HTERT RPE-1 (cell line): ENCODE data around the gene OTOGL.
"Not testable (repeated sequence)": the region's sequence is repeated elsewhere in the genome, so short reads cannot be mapped to it uniquely, and the experiment has no call there.

Source experiments
- in situ Hi-C: fragments of 300-500 bp; cut with MboI; formaldehyde crosslinking; loops from 4 replicates; pipeline ENCODE4 v1.14.3; 2020; ENCODE audit warnings: low sequenced_read_pairs

OTOGL gene

DNA sequence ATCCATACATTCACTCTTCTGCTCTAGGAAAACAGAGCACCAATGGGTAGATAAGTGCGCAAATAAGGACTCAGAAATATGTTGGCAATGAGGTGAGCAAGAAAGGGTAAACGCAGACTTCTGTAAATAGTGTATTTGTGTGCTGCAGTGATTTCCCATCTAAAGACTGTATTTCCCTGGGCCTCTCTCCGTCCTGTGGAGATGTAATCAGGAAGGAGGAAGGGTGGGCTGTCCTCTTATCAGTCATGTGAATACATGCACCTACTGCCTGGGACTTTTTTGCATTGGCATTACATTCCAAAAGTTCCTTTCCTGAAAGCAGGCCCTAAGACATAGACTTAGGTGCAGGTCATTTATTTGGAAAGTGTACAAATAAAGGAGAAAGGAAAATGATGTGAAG lies 114.5 kb downstream of the OTOGL start:
- in situ Hi-C loops = no loop called here

- in situ Hi-C loops = no loop called here
Measured at GRCh38 chr12:80217011-80217535, 117.7 kb downstream of the OTOGL start.

GRCh38 chr12:80218925-80219324 lies 119.6 kb downstream of the OTOGL start:
- in situ Hi-C loops = not testable (repeated sequence)

GRCh38 chr12:80219345-80219744 lies 120.0 kb downstream of the OTOGL start:
- in situ Hi-C loops = no loop called here

GRCh38 chr12:80222261-80222660 lies 122.9 kb downstream of the OTOGL start:
- in situ Hi-C loops = no loop called here

GRCh38 chr12:80226576-80226975 lies 127.2 kb downstream of the OTOGL start:
- in situ Hi-C loops = no loop called here

DNA sequence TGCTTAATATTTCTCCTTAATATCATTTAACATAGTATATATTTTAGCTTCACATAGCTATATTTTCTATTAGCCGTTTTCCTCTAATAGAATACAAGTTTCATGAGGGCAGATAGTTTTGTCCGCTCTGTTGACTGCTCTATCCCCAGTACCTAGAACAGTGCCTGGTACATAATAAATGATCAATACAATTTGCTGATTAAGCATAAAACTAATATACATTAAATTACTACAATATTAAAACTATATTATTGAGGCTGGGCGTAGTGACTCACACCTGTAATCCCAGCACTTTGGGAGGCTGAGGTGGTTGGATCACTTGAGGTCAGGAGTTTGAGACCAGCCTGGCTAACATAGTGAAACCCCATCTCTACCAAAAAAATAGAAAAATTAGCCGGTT lies 128.6 kb downstream of the OTOGL start:
- in situ Hi-C loops = not testable (repeated sequence)

- in situ Hi-C loops = no loop called here
Measured at GRCh38 chr12:80230068-80230467, 130.7 kb downstream of the OTOGL start.

DNA sequence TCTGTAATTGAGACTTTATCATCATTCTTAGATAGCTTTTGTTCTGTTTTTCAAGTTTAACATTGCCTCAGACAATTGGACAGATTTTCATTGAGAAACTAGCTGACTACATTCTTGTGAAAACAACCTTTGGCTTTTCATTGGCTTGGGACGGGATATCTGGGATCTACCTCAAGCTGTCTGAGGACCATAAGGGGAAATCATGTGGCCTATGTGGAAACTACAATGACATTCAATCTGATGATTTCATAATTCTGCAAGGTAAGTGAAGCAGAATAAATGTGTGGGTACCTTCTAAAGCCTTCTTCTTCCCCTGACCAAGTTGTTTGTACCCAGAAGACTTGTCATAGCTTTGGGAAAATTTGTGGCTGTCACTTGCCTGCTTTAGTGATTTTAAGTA lies 133.5 kb downstream of the OTOGL start:
- in situ Hi-C loops = no loop called here

GRCh38 chr12:80233926-80234325 lies 134.6 kb downstream of the OTOGL start:
- in situ Hi-C loops = no loop called here

DNA sequence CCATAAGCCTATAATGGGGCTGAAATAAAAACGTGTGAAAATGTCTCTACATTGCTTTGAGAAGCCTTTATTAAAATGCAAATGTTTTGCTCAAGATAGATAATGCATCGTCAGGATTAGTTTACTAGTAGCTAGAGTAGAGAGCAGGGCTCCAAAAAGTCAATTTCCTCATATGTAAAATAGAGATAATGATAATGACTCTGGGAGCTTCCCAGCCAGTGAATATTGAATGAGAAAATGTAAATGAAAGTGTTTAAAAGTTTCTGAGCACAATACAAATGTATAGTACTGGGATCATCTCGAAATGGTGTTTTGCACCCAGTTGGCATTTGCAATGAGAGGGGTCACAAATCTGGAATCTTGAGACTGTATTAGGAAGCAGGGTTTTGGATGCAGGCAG lies 135.3 kb downstream of the OTOGL start:
- in situ Hi-C loops = no loop called here

- in situ Hi-C loops = no loop called here
Measured at GRCh38 chr12:80235944-80236343, 136.6 kb downstream of the OTOGL start.

GRCh38 chr12:80239867-80240266 lies 140.5 kb downstream of the OTOGL start:
- in situ Hi-C loops = no loop called here

DNA sequence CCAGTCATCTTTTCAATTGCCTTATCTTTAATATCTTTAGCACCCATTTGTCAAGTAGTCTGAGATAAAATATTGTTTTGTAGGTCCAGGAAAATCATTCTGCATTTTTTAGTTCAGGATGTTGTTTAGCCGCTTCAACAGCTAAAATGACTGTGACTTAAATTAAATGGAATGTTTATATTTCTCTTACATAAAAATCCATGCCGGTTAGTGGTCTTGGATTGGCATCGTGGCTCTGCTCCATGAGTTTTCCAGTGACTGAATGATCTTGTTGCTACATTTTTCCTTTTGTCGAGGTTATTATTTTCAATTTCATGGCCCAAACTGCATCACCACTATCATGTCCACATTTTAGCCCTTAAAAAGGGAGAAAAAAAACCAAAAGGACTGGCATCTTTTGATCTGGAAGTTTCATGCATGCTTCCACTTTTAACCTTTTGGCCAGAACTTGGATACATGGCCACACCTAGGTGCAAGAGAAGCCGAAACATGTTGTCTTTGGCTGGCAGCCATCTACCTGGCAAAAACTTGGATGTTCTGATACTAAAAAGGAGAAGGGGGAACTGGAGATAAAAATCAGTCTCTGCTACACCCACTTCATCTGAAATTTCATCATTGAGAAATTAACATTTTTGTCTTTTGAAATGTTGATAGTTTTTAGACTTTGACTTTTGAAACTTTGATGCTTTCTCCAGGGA lies 142.4 kb downstream of the OTOGL start:
- in situ Hi-C loops = no loop called here

- in situ Hi-C loops = no loop called here
Measured at GRCh38 chr12:80242321-80242720, 143.0 kb downstream of the OTOGL start.

DNA sequence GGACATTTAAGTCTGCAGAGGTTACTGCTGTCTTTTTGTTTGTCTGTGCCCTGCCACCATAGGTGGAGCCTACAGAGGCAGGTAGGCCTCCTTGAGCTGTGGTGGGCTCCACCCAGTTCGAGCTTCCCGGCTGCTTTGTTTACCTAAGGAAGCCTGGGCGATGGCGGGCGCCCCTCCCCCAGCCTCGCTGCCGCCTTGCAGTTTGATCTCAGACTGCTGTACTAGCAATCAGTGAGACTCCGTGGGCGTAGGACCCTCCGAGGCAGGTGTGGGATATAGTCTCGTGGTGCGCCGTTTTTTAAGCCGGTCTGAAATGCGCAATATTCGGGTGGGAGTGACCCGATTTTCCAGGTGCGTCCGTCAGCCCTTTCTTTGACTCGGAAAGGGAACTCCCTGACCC lies 150.2 kb downstream of the OTOGL start:
- in situ Hi-C loops = not testable (repeated sequence)

DNA sequence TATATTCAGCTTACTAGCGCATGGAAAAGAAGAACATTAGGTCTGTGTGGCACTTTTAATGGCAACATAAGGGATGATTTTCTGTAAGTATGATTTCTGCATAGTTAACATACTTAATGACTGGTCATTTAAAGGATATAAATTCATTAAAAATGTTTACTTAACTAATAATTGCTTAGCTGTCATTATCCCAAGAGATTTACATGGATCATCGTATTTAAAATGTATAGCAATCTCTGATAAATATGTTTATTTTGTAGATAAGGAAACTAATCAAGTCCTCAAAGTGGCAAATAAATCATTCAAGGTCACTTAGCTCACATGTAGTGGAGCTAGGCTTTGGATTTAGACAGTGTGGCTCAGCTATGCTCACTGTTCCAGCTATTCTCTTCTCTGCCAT lies 158.6 kb downstream of the OTOGL start:
- in situ Hi-C loops = no loop called here

- in situ Hi-C loops = no loop called here
Measured at GRCh38 chr12:80260269-80260668, 160.9 kb downstream of the OTOGL start.

DNA sequence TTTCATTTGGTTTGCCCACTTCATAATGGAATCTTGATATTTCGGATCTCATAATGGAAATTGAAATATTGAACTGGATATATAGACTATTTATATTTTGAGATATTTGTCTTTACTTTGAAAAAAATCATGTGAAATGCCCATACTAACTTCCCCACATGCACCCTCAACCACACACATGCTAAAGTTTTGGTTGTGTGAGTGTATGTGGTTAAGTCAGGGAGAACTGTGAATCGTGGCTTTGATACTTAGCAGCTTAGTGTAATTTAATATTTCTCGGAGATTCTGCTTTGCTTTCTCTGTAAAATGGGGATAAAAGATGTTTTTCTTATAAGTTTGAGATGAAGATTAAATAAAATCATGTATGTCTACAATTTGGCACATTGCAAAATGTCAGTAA lies 162.1 kb downstream of the OTOGL start:
- in situ Hi-C loops = no loop called here

GRCh38 chr12:80262346-80262745 lies 163.0 kb downstream of the OTOGL start:
- in situ Hi-C loops = no loop called here

DNA sequence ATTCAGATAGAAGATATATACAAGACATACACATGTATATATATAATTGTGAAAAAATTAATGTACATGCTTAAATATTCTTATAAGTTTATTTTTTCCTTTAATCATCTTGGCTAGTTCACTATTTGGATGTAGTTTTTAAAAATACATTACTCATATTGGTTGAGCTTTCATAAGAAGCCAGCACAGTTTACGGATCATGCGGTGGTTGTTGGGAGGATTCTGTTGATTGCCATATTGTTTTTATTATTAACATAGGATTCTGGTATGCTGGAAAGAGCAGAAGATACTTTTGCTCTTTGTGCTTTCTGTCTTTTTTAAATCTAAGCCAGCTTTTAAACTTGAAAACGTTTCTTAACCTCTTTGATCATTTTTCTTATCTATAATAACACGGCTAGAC lies 163.4 kb downstream of the OTOGL start:
- in situ Hi-C loops = no loop called here

DNA sequence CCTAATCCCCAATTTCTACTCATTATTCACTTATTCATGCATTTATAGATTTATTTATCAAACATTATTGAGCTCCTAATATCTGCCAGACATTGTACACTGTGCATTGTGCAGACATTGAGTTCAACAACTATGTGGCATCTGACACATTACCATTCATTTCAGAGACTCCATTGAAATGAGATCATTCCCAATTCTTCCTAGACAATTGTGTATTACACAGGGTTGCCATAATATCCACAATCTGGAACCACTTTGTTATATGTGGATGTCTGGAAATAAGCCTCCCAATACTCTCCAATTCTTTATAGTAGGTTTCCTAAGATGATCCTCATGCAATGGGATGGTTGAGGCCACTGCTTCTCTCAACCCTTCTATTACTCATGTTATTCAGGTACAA lies 165.0 kb downstream of the OTOGL start:
- in situ Hi-C loops = no loop called here

DNA sequence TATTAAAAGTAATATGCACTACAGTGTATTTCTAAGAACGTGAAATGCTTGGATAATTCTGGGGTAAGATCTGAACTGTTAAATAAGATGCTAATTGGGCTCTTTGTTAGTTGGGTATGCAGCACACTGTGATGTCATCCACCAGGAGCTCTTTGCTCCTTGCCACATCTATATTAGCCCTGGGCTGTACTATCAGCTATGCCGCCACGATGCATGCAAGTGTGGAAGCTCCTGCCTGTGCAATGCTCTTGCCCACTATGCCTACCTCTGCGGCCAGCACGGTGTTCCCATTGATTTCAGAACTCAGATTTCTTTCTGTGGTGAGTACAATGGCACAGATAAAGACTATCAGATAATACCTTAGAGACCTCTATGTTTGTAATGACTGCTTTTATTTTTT lies 165.6 kb downstream of the OTOGL start:
- in situ Hi-C loops = no loop called here
